ENCODE measurements around the gene HOXA4.

Gene HOXA4

GRCh38 chr7:27145165-27145913 lies 14.8 kb upstream of the HOXA4 start:
- intact Hi-C loops (cut with DNase I; ENCODE audit: low total_unique reads): no loop called here
- TF ChIP-seq, protein P1, sequence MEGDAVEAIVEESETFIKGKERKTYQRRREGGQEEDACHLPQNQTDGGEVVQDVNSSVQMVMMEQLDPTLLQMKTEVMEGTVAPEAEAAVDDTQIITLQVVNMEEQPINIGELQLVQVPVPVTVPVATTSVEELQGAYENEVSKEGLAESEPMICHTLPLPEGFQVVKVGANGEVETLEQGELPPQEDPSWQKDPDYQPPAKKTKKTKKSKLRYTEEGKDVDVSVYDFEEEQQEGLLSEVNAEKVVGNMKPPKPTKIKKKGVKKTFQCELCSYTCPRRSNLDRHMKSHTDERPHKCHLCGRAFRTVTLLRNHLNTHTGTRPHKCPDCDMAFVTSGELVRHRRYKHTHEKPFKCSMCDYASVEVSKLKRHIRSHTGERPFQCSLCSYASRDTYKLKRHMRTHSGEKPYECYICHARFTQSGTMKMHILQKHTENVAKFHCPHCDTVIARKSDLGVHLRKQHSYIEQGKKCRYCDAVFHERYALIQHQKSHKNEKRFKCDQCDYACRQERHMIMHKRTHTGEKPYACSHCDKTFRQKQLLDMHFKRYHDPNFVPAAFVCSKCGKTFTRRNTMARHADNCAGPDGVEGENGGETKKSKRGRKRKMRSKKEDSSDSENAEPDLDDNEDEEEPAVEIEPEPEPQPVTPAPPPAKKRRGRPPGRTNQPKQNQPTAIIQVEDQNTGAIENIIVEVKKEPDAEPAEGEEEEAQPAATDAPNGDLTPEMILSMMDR (IDR thresholded peaks at IDR 0.05): no peak
- peaks cover 40 to 47% (median 42%) of the 10 kb centered on the region in 3 donors for H3K36me3 ChIP-seq
- H3K27ac ChIP-seq: no peak overlapping the region
- peaks cover 10 to 35% (median 27%) of the 10 kb centered on the region in 4 donors for H3K4me1 ChIP-seq
- no peaks in the 10 kb centered on the region for H3K27me3 ChIP-seq
- H3K4me3 ChIP-seq: no peak overlapping the region
- DNase-seq: peak in 1 of 2 donors; percentile 64
- H3K9me3 ChIP-seq: no peaks in the 10 kb centered on the region

DNA sequence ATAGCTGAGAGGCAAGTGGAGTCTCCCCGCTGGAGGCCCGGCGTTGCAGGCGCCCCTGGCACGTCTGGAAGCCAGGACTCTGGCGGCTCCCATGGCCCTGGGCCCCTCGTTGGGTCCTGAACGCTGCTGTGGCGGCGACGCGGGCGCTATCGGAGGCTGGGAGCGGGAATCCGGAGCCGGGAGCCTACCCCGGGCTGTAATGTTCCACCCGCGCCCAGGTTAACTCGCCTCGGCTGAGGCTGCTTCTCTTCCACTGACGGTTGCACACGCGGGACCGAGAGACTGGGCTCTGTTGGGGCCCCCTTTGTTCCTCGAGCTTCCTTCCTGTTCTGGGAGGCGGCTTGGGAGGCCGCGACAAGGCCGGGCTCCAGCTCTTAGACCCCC lies 14.2 kb upstream of the HOXA4 start:
- Histone ChIP-seq H3K27ac (no peak overlapping the region), H3K27me3 (no peaks in the 10 kb centered on the region), H3K36me3 (peaks cover 45 to 49% (median 48%) of the 10 kb centered on the region in 3 donors), H3K4me1 (peaks cover 10 to 29% (median 24%) of the 10 kb centered on the region in 4 donors), H3K9me3 (no peaks in the 10 kb centered on the region), H3K4me3 (no peak overlapping the region)
- TF ChIP-seq, protein P1 (IDR thresholded peaks at IDR 0.05): no peak
- peak in 1 of 2 donors; percentile 55 for DNase-seq
- intact Hi-C loops (cut with DNase I; ENCODE audit: low total_unique reads): loop anchor here (5.0 kb wide), 1 partner anchor 47 kb away; the partner anchor contains the start of gene HOXA1

DNA sequence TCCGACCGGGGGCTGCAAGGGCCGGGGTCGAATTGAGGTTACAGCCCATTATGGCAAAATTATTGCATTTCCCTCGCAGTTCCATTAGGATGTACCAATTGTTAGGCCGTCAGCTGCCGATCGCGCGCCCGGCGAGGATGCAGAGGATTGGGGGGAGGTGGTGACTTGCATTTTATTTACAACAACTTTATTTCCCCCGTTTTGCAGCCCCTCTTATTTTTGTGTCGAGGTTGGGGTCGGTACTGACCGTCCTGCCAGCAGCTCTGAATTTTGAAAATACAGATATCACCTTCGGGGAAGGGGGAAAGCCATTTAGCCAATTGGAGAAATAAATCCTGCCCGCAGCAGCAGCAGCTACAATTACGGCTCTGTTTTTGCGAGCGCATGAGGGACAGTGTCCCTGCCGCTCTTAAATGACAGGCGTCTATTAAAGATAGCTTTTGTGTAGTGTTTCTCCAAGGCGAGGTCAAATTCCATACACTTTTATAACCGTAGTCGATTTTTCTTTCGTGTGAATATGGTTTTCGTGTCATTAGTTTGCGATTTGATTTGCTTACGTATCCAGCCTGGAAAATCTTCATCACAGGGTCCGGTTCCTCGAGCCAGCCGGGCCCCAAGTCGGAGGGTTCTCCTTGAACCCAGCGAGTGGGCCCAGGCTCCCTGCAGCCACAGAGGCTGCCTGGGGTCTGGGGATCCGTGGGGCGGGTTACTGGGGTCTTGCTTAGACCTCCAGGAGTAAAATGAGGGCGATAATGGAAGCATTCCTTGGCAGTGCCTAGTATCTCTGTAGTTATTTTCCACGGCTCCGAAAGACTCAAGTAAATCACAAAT lies 13.6 kb upstream of the HOXA4 start:
- no peak for DNase-seq
- no peaks in the 10 kb centered on the region for H3K9me3 ChIP-seq
- H3K4me1 ChIP-seq: peaks cover 8 to 23% (median 19%) of the 10 kb centered on the region in 4 donors
- no peaks in the 10 kb centered on the region for H3K27me3 ChIP-seq
- H3K36me3 ChIP-seq: peaks cover 50 to 55% (median 52%) of the 10 kb centered on the region in 3 donors
- intact Hi-C loops (cut with DNase I; ENCODE audit: low total_unique reads): loop anchor here (5.0 kb wide), 1 partner anchor 47 kb away; the partner anchor contains the start of gene HOXA1
- TF ChIP-seq, protein P1 (IDR thresholded peaks at IDR 0.05): no peak
- H3K27ac ChIP-seq: no peak overlapping the region
- H3K4me3 ChIP-seq: peak overlapping the region in 1 of 2 donors; percentile 49

- Histone ChIP-seq H3K4me3 (peak within 1 kb of the TSS; percentile 39 to 49), H3K9me3 (no peaks in the 10 kb centered on the region), H3K4me1 (peaks cover 0 to 19% (median 12%) of the 10 kb centered on the region in 4 donors), H3K36me3 (peaks cover 50 to 55% (median 52%) of the 10 kb centered on the region in 3 donors), H3K27ac (peak within 1 kb of the TSS; percentile 52 to 58), H3K27me3 (no peaks in the 10 kb centered on the region)
- peak; percentile 63 to 73 for DNase-seq
- TF ChIP-seq, protein P1 (IDR thresholded peaks at IDR 0.05): peak; percentile 39 to 40
- intact Hi-C loops (cut with DNase I; ENCODE audit: low total_unique reads): loop anchor here (5.0 kb wide), 1 partner anchor 46 kb away; the partner anchor contains the start of gene HOXA1
Observed at GRCh38 chr7:27143023-27143949, 12.7 kb upstream of the HOXA4 start, which contains the start of gene HOXA5. Gene HOXA5 (minus strand): TSS chr7:27143681. CDS start chr7:27143607, 74 bp downstream.
